ENCODE data around the gene TRPC4. TPM values are rescaled to one million over a fixed set of nuclear protein-coding genes. Genes with fewer than 3 reads are reported as not detected.

The TRPC4 gene
- total RNA-seq, 2 experiments from 2014 or later, result not detected

DNA sequence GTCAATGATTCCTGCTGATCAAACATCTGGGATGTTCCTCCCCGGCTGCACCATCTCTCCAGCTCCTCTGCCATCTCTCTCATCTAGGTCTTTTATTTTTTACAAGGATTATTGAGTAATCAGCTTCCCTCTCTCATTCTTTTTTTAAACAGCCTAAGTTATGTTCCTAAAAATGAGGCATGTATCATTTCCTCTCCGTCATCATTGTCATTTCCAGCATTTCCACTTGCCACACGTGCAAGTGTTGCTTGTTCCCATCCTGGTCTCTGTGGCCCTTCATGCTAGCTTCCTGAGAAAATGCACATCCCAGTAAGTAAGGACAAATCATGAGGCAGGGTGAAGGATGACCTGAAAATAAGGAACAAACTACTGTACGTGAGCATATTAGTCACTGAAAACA lies 168.3 kb downstream of the TRPC4 start:
- Mint-ChIP-seq H3K9me3 (peaks cover 2% of the 10 kb centered on the region), H3K4me1 (ENCODE audit: low read depth) (no peaks in the 10 kb centered on the region), H3K4me3 (no peak overlapping the region), H3K27ac (no peak overlapping the region), H3K36me3 (no peaks in the 10 kb centered on the region), H3K27me3 (no peaks in the 10 kb centered on the region)
- CTCF ChIA-PET, result no interaction called here
- POLR2A ChIA-PET, result no interaction called here
- DNase-seq, result no peak
- intact Hi-C loops (cut with micrococcal nuclease), result no loop called here

GRCh38 chr13:37700887-37701286 lies 168.7 kb downstream of the TRPC4 start:
- ChIA-PET POLR2A (no interaction called here), CTCF (no interaction called here)
- Mint-ChIP-seq H3K36me3 (no peaks in the 10 kb centered on the region), H3K4me3 (no peak overlapping the region), H3K9me3 (peaks cover 2% of the 10 kb centered on the region), H3K4me1 (ENCODE audit: low read depth) (no peaks in the 10 kb centered on the region), H3K27me3 (no peaks in the 10 kb centered on the region), H3K27ac (no peak overlapping the region)
- intact Hi-C loops (cut with micrococcal nuclease), result no loop called here
- DNase-seq, result no peak

DNA sequence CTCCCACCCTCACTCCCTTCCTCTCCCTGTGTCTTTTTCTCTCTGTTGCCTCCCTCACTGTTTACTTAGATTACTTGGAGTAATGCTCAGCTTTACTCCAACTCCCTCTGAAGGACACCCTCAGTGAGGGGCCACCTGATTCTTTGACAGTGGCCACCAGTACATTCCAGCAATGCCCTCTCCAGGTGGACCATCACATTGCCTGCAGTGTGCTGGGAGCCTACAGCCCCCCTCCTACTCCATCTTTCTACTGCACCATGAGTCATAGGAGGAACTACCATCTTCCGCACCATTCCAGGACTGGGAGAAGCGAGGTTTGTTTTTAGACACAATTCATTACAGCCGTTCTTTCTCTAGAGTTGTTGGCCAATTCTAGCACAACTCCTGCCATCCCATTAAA lies 174.4 kb downstream of the TRPC4 start:
- Mint-ChIP-seq H3K9me3 (peaks cover 9% of the 10 kb centered on the region), H3K4me3 (no peak overlapping the region), H3K4me1 (ENCODE audit: low read depth) (no peaks in the 10 kb centered on the region), H3K36me3 (no peaks in the 10 kb centered on the region), H3K27me3 (no peaks in the 10 kb centered on the region), H3K27ac (no peak overlapping the region)
- CTCF ChIA-PET, result no interaction called here
- POLR2A ChIA-PET, result no interaction called here
- intact Hi-C loops (cut with micrococcal nuclease), result no loop called here
- DNase-seq, result no peak

DNA sequence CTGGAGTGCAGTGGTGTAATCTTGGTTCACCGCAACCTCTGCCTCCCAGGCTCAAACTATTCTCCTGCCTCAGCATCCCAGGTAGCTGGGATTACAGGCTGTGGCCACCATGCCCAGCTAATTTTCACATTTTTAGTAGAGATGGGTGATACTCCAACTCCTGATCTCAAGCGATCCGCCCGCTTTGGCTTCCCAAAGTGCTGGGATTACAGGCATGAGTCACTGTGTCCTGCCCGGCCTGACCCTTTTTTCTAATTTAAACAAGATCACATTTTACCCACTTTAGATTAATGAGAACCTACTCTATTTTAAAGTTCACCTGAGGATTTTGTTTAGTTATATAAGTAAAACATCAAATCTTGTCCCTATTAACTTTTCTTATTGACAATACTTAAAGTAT lies 179.2 kb downstream of the TRPC4 start:
- POLR2A ChIA-PET, result no interaction called here
- intact Hi-C loops (cut with micrococcal nuclease), result no loop called here
- Mint-ChIP-seq H3K4me3 (no peak overlapping the region), H3K36me3 (no peaks in the 10 kb centered on the region), H3K27ac (no peak overlapping the region), H3K9me3 (peaks cover 7% of the 10 kb centered on the region), H3K27me3 (no peaks in the 10 kb centered on the region), H3K4me1 (ENCODE audit: low read depth) (no peaks in the 10 kb centered on the region)
- no peak for DNase-seq
- CTCF ChIA-PET, result no interaction called here

DNA sequence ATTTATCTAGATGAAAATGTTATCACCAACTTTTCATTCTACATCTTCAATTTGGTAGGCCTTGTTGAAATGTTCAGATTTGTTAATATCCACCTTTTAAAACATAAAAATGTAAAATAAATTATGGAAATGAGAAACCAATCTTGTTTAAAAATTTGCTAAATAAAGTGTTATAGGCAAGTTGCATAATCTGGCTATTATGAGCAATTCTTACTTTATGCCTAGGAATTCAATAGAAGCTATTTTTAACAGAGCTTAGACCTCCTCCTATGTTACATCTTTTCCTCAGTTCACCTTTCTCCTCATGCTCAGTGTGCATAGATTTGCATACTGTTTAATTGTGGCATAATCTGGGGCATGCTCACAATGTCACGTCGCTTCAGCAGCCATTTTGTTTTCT lies 183.1 kb downstream of the TRPC4 start:
- DNase-seq, result no peak
- H3K27me3 Mint-ChIP-seq, result no peaks in the 10 kb centered on the region
- intact Hi-C loops (cut with micrococcal nuclease), result no loop called here
- H3K4me3 Mint-ChIP-seq, result no peak overlapping the region
- CTCF ChIA-PET, result no interaction called here
- no peak overlapping the region for H3K27ac Mint-ChIP-seq
- H3K4me1 Mint-ChIP-seq (ENCODE audit: low read depth), result no peaks in the 10 kb centered on the region
- POLR2A ChIA-PET, result interaction anchor here (0.6 kb wide), 1 partner anchor 91 kb away, joined by 3 read pairs; no protein-coding TSS in a partner anchor
- H3K9me3 Mint-ChIP-seq, result no peaks in the 10 kb centered on the region
- H3K36me3 Mint-ChIP-seq, result no peaks in the 10 kb centered on the region

- intact Hi-C loops (cut with micrococcal nuclease), result no loop called here
- Mint-ChIP-seq H3K4me3 (no peak overlapping the region), H3K4me1 (ENCODE audit: low read depth) (no peaks in the 10 kb centered on the region), H3K9me3 (no peaks in the 10 kb centered on the region), H3K27me3 (no peaks in the 10 kb centered on the region), H3K36me3 (no peaks in the 10 kb centered on the region), H3K27ac (no peak overlapping the region)
- no peak for DNase-seq
- ChIA-PET POLR2A (no interaction called here), CTCF (no interaction called here)
Measured at GRCh38 chr13:37685206-37685605, 184.4 kb downstream of the TRPC4 start.

GRCh38 chr13:37682496-37682895 lies 187.1 kb downstream of the TRPC4 start:
- no peaks in the 10 kb centered on the region for H3K9me3 Mint-ChIP-seq
- H3K36me3 Mint-ChIP-seq, result no peaks in the 10 kb centered on the region
- intact Hi-C loops (cut with micrococcal nuclease), result no loop called here
- DNase-seq, result no peak
- H3K27me3 Mint-ChIP-seq, result no peaks in the 10 kb centered on the region
- ChIA-PET CTCF (interaction anchor here (0.6 kb wide), 1 partner anchor 116 kb away, joined by 3 read pairs; no protein-coding TSS in a partner anchor), POLR2A (no interaction called here)
- H3K4me1 Mint-ChIP-seq (ENCODE audit: low read depth), result no peaks in the 10 kb centered on the region
- no peak overlapping the region for H3K4me3 Mint-ChIP-seq
- H3K27ac Mint-ChIP-seq, result no peak overlapping the region

GRCh38 chr13:37681281-37682032 lies 188.1 kb downstream of the TRPC4 start:
- intact Hi-C loops (cut with micrococcal nuclease), result no loop called here
- CTCF ChIA-PET, result interaction anchor here (0.6 kb wide), 1 partner anchor 117 kb away, joined by 3 read pairs; no protein-coding TSS in a partner anchor
- H3K9me3 Mint-ChIP-seq, result no peaks in the 10 kb centered on the region
- H3K27ac Mint-ChIP-seq, result no peak overlapping the region
- DNase-seq, result no peak
- no peak overlapping the region for H3K4me3 Mint-ChIP-seq
- H3K27me3 Mint-ChIP-seq, result no peaks in the 10 kb centered on the region
- POLR2A ChIA-PET, result no interaction called here
- H3K4me1 Mint-ChIP-seq (ENCODE audit: low read depth), result no peaks in the 10 kb centered on the region
- no peaks in the 10 kb centered on the region for H3K36me3 Mint-ChIP-seq

- intact Hi-C loops (cut with micrococcal nuclease), result no loop called here
- H3K27me3 Mint-ChIP-seq, result no peaks in the 10 kb centered on the region
- no peaks in the 10 kb centered on the region for H3K9me3 Mint-ChIP-seq
- H3K36me3 Mint-ChIP-seq, result no peaks in the 10 kb centered on the region
- no peaks in the 10 kb centered on the region for H3K4me1 Mint-ChIP-seq (ENCODE audit: low read depth)
- ChIA-PET POLR2A (no interaction called here), CTCF (no interaction called here)
- H3K4me3 Mint-ChIP-seq, result no peak overlapping the region
- no peak overlapping the region for H3K27ac Mint-ChIP-seq
- DNase-seq, result no peak
Measured at GRCh38 chr13:37680137-37680536, 189.4 kb downstream of the TRPC4 start.

GRCh38 chr13:37679043-37679442 lies 190.5 kb downstream of the TRPC4 start:
- H3K27me3 Mint-ChIP-seq, result no peaks in the 10 kb centered on the region
- H3K4me3 Mint-ChIP-seq, result no peak overlapping the region
- no peaks in the 10 kb centered on the region for H3K36me3 Mint-ChIP-seq
- intact Hi-C loops (cut with micrococcal nuclease), result no loop called here
- POLR2A ChIA-PET, result no interaction called here
- CTCF ChIA-PET, result no interaction called here
- no peaks in the 10 kb centered on the region for H3K4me1 Mint-ChIP-seq (ENCODE audit: low read depth)
- no peak for DNase-seq
- H3K27ac Mint-ChIP-seq, result no peak overlapping the region
- H3K9me3 Mint-ChIP-seq, result no peaks in the 10 kb centered on the region

- Mint-ChIP-seq H3K27me3 (no peaks in the 10 kb centered on the region), H3K4me1 (ENCODE audit: low read depth) (no peaks in the 10 kb centered on the region), H3K4me3 (no peak overlapping the region), H3K9me3 (no peaks in the 10 kb centered on the region), H3K36me3 (no peaks in the 10 kb centered on the region), H3K27ac (no peak overlapping the region)
- ChIA-PET CTCF (no interaction called here), POLR2A (no interaction called here)
- DNase-seq, result no peak
- intact Hi-C loops (cut with micrococcal nuclease), result no loop called here
Measured at GRCh38 chr13:37669845-37670244, 199.7 kb downstream of the TRPC4 start.

GRCh38 chr13:37667702-37668101 lies 201.9 kb downstream of the TRPC4 start:
- H3K36me3 Mint-ChIP-seq, result no peaks in the 10 kb centered on the region
- POLR2A ChIA-PET, result no interaction called here
- intact Hi-C loops (cut with micrococcal nuclease), result no loop called here

DNA sequence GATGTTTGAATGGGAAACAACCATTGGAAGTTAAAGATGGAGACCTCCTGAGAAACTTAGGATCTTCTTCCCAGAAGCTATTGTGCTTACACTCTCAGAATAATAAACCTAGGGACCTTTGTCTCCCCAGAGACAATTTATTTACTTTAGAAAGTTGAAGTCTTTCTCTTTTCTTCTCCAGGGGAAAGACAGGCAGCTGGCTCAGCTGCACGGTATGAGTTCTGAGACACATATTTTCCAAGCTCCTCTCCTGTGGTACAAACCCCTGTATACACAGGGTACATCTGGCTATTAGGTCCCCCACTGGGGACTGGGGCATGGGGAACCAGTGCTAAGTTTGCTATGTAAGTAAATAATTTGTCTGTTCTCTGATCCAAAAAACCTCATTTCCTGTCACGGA lies 203.5 kb downstream of the TRPC4 start:
- Mint-ChIP-seq H3K4me1 (ENCODE audit: low read depth) (no peaks in the 10 kb centered on the region), H3K27me3 (no peaks in the 10 kb centered on the region), H3K27ac (no peak overlapping the region), H3K36me3 (no peaks in the 10 kb centered on the region), H3K9me3 (no peaks in the 10 kb centered on the region), H3K4me3 (no peak overlapping the region)
- CTCF ChIA-PET, result no interaction called here
- intact Hi-C loops (cut with micrococcal nuclease), result no loop called here
- DNase-seq, result no peak
- POLR2A ChIA-PET, result no interaction called here

More at GRCh38 chr13:37667702-37668101, 201.9 kb downstream of the TRPC4 start:
- no peaks in the 10 kb centered on the region for H3K4me1 Mint-ChIP-seq (ENCODE audit: low read depth)
- no peak overlapping the region for H3K4me3 Mint-ChIP-seq
- DNase-seq, result no peak
- CTCF ChIA-PET, result no interaction called here
- no peak overlapping the region for H3K27ac Mint-ChIP-seq
- no peaks in the 10 kb centered on the region for H3K9me3 Mint-ChIP-seq
- H3K27me3 Mint-ChIP-seq, result no peaks in the 10 kb centered on the region

Data from activated CD4-positive, alpha-beta memory T cell treated with anti-CD3 and anti-CD28 coated beads for 36 hours (primary cell).